ENCODE data around the gene TBX2. TPM values are rescaled to one million over a fixed set of nuclear protein-coding genes. Genes with fewer than 3 reads are reported as not detected.

Gene TBX2
- total RNA-seq, 1 experiment from 2014 or later: not detected

DNA sequence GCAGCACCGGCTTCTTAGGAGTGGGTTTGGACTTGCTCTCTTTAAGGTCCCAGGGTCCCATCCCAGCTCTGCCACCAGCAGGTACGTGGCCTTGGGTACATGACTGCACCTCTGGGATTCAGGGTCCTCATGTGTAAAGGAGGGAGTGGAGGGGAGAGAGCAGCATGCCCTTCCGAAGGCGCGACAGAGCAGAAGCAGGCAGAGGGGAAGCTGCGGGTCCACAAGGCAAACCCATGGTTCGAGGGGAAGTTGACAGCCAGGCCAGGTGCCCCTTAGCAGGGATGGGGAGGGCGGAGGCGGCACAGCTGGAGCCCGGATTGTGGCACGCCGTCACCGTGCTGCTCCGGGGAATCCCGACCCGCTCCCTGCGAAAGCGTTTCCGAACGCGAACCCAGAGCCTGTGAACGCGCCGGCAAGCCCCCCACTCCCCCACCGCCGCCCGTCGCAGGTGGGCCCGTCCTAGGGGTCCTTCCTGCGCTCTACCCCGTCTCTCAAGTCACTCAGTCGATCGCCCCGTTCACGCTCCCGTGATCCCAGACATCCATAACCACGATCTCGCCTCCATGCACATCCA, 4.1 kb upstream of the TBX2 start:
- intact Hi-C loops (cut with micrococcal nuclease; ENCODE audit: unreplicated experiment): loop anchor here (5.0 kb wide), 1 partner anchor 393 kb away; no protein-coding TSS in a partner anchor
- Histone ChIP-seq H3K9me3 (ENCODE audit: low read depth, low read length, poor library complexity, severe bottlenecking) (no peaks in the 10 kb centered on the region), H3K4me3 (ENCODE audit: low read depth, low read length, poor library complexity, severe bottlenecking) (no peak overlapping the region), H3K36me3 (ENCODE audit: insufficient read depth, low read length, poor library complexity, severe bottlenecking) (no peaks in the 10 kb centered on the region), H3K4me1 (ENCODE audit: insufficient read depth, low read length, poor library complexity, severe bottlenecking) (peaks cover 23% of the 10 kb centered on the region), H3K27ac (ENCODE audit: low read depth, low read length, poor library complexity, severe bottlenecking) (no peak overlapping the region), H3K27me3 (replicated peaks; ENCODE audit: insufficient read depth, low read depth, low read length, poor library complexity) (peaks cover 55% of the 10 kb centered on the region)
- BruUV-seq (replicated peaks): no TSS peak
- POLR2A ChIA-PET (ENCODE audit: low non-redundant PET): no interaction called here
- no peak for DNase-seq (ENCODE audit: low spot score)
- CTCF ChIA-PET: no interaction called here
- TF ChIP-seq, protein P1, sequence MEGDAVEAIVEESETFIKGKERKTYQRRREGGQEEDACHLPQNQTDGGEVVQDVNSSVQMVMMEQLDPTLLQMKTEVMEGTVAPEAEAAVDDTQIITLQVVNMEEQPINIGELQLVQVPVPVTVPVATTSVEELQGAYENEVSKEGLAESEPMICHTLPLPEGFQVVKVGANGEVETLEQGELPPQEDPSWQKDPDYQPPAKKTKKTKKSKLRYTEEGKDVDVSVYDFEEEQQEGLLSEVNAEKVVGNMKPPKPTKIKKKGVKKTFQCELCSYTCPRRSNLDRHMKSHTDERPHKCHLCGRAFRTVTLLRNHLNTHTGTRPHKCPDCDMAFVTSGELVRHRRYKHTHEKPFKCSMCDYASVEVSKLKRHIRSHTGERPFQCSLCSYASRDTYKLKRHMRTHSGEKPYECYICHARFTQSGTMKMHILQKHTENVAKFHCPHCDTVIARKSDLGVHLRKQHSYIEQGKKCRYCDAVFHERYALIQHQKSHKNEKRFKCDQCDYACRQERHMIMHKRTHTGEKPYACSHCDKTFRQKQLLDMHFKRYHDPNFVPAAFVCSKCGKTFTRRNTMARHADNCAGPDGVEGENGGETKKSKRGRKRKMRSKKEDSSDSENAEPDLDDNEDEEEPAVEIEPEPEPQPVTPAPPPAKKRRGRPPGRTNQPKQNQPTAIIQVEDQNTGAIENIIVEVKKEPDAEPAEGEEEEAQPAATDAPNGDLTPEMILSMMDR (conservative IDR thresholded peaks at IDR 0.05; ENCODE audit: low read depth, low read length): no peak
- TF ChIP-seq EZH2 (IDR thresholded peaks at IDR 0.05; ENCODE audit: borderline replicate concordance, low read depth, low read length, poor library complexity, severe bottlenecking): no peak

DNA sequence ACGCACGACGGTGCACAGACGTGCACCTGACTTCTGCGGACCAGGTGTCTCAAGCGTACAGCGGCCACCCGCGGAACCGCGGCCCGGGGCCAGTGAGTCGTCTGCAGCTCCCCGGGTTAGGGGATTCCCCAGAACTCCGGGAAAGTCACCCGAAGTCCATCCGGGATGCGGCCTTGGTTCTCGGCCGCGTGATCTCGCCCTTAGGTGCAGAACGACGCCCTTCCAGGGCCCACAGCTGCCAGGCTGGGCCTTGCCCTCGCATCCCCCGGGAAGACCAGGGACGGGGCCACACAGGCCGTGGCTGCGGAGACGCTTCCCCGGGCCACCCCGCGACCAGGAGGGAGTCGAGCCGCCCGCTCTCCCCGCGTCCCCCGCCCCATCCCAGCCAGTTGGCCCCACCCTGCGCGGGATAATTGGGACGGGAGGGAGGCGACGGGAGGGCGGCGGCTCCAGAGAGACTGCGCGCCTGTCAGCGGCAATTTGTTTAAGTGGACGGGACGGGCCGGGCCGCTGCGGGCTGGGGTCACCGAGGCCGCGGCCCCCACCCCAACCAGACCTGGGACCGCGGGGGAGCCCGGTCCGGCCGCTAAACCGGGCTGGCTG, 3.6 kb upstream of the TBX2 start:
- H3K4me1 ChIP-seq (ENCODE audit: insufficient read depth, low read length, poor library complexity, severe bottlenecking): peaks cover 23% of the 10 kb centered on the region
- CTCF ChIA-PET: no interaction called here
- H3K27me3 ChIP-seq (replicated peaks; ENCODE audit: insufficient read depth, low read depth, low read length, poor library complexity): peaks cover 61% of the 10 kb centered on the region

DNA sequence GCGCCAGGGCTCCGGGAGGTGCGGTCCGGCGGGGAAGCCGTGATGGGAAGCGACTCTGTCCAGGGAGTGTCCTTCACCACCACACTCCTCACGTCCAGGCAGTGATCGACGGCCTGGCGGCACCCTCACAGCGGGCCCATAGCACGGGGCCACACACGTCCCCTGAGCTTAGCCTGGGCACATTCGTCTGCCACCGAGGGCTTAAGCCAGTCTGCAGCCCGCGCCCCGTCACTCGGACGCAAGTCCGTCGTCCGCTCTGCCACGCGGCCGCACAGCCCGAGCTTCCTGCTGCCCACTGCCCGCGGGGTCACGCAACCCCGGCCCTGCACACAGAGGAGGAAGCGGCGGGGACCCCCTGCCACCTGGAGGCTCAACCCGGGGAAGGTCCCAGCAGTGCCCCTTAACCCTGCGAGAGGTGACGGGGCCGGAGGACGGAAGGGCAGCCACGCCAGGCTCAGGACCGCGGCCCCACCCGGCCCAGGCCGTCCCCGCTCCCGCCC, 3.0 kb upstream of the TBX2 start:
- Histone ChIP-seq H3K36me3 (ENCODE audit: insufficient read depth, low read length, poor library complexity, severe bottlenecking) (no peaks in the 10 kb centered on the region), H3K4me3 (ENCODE audit: low read depth, low read length, poor library complexity, severe bottlenecking) (no peak overlapping the region), H3K4me1 (ENCODE audit: insufficient read depth, low read length, poor library complexity, severe bottlenecking) (peaks cover 23% of the 10 kb centered on the region), H3K27ac (ENCODE audit: low read depth, low read length, poor library complexity, severe bottlenecking) (no peak overlapping the region), H3K9me3 (ENCODE audit: low read depth, low read length, poor library complexity, severe bottlenecking) (no peaks in the 10 kb centered on the region), H3K27me3 (replicated peaks; ENCODE audit: insufficient read depth, low read depth, low read length, poor library complexity) (peaks cover 66% of the 10 kb centered on the region)
- no TSS peak for BruUV-seq (replicated peaks)
- TF ChIP-seq EZH2 (IDR thresholded peaks at IDR 0.05; ENCODE audit: borderline replicate concordance, low read depth, low read length, poor library complexity, severe bottlenecking): peak; percentile 95
- TF ChIP-seq, protein P1 (conservative IDR thresholded peaks at IDR 0.05; ENCODE audit: low read depth, low read length): no peak
- intact Hi-C loops (cut with micrococcal nuclease; ENCODE audit: unreplicated experiment): loop anchor here (5.0 kb wide), 1 partner anchor 394 kb away; no protein-coding TSS in a partner anchor
- no peak for DNase-seq (ENCODE audit: low spot score)
- ChIA-PET CTCF (no interaction called here), POLR2A (ENCODE audit: low non-redundant PET) (no interaction called here)

More for the DNA sequence above, 3.6 kb upstream of the TBX2 start:
- Histone ChIP-seq H3K36me3 (ENCODE audit: insufficient read depth, low read length, poor library complexity, severe bottlenecking) (no peaks in the 10 kb centered on the region), H3K9me3 (ENCODE audit: low read depth, low read length, poor library complexity, severe bottlenecking) (no peaks in the 10 kb centered on the region), H3K4me3 (ENCODE audit: low read depth, low read length, poor library complexity, severe bottlenecking) (no peak overlapping the region), H3K27ac (ENCODE audit: low read depth, low read length, poor library complexity, severe bottlenecking) (no peak overlapping the region)
- no peak for DNase-seq (ENCODE audit: low spot score)
- no peak for TF ChIP-seq EZH2 (IDR thresholded peaks at IDR 0.05; ENCODE audit: borderline replicate concordance, low read depth, low read length, poor library complexity, severe bottlenecking)
- TF ChIP-seq, protein P1 (conservative IDR thresholded peaks at IDR 0.05; ENCODE audit: low read depth, low read length): no peak
- POLR2A ChIA-PET (ENCODE audit: low non-redundant PET): no interaction called here
- BruUV-seq (replicated peaks): no TSS peak
- intact Hi-C loops (cut with micrococcal nuclease; ENCODE audit: unreplicated experiment): loop anchor here (5.0 kb wide), 1 partner anchor 394 kb away; no protein-coding TSS in a partner anchor

Data from A673 (cell line).